ENCODE data around the gene FAM227A. TPM values are rescaled to one million over a fixed set of nuclear protein-coding genes. Genes with fewer than 3 reads are reported as not detected.

The FAM227A gene
- total and polyA plus RNA-seq, 2 donors (not counting 3 experiments of a cell fraction or from before 2014, with no cell fraction given) = 0.58 to 1.9 TPM

- no peak overlapping the region for H3K4me3 ChIP-seq (replicated peaks in 1 of 3; ENCODE audit: insufficient read depth in 1 of 3, low read depth in 1 of 3, low read length in 3 of 3)
- no peaks in the 10 kb centered on the region for H3K27me3 ChIP-seq (ENCODE audit: control insufficient read depth in 2 of 2, insufficient read depth in 2 of 2, low read length in 2 of 2)
- BruUV-seq (replicated peaks) = no TSS peak
- no peak overlapping the region for H2AFZ ChIP-seq (ENCODE audit: low read depth, low read length)
- H3K9me1 ChIP-seq (replicated peaks; ENCODE audit: control insufficient read depth, extremely low read depth, insufficient read depth, low read length) = no peaks in the 10 kb centered on the region
- H3K4me2 ChIP-seq (ENCODE audit: insufficient read depth, low read length) = no peak overlapping the region
- TF ChIP-seq JUN (IDR thresholded peaks at IDR 0.05; ENCODE audit: borderline replicate concordance, insufficient read depth, insufficient read length, low read depth) (no peak), EZH2 (IDR thresholded peaks at IDR 0.05; ENCODE audit: borderline replicate concordance, low read depth, low read length, severe bottlenecking) (no peak), FOS (IDR thresholded peaks at IDR 0.05; ENCODE audit: borderline replicate concordance, insufficient read depth, low read length) (no peak), CTCF (IDR thresholded peaks at IDR 0.05; ENCODE audit: extremely low read depth in 1 of 2, insufficient read depth in 1 of 2, low read depth in 1 of 2, low read length in 2 of 2) (no peak)
- no peaks in the 10 kb centered on the region for H3K36me3 ChIP-seq (ENCODE audit: control insufficient read depth in 2 of 2, extremely low read depth in 1 of 2, insufficient read depth in 2 of 2, low read length in 2 of 2)
- H4K20me1 ChIP-seq (replicated peaks; ENCODE audit: control insufficient read depth, extremely low read depth, insufficient read depth, low read length) = no peaks in the 10 kb centered on the region
- FAIRE-seq (no peak), DNase-seq (ENCODE audit: low read depth, low spot score) (no peak)
- peaks cover 2% of the 10 kb centered on the region for H3K4me1 ChIP-seq (ENCODE audit: control insufficient read depth, extremely low read depth, insufficient read depth, low read length)
- no peaks in the 10 kb centered on the region for H3K9me3 ChIP-seq (replicated peaks; ENCODE audit: control insufficient read depth, insufficient read depth, low read length)
- no peaks in the 10 kb centered on the region for H3K79me2 ChIP-seq (ENCODE audit: control insufficient read depth, insufficient read depth, low read length)
- dilution Hi-C loops (cut with MboI; ENCODE audit: extremely low pct_ligation_motif_present, low sequenced_read_pairs) (no loop called here), intact Hi-C loops (cut with micrococcal nuclease) (no loop called here)
- ChIA-PET POLR2A (no interaction called here), CTCF (no interaction called here)
- no peak overlapping the region for H3K27ac ChIP-seq (ENCODE audit: insufficient read depth, low read depth, low read length)
- no peak overlapping the region for H3K9ac ChIP-seq (replicated peaks; ENCODE audit: extremely low read depth, insufficient read depth, low read length)
Observed at GRCh38 chr22:38611559-38611958, 44.6 kb downstream of the FAM227A start.

- no peaks in the 10 kb centered on the region for H3K9me3 ChIP-seq (replicated peaks; ENCODE audit: control insufficient read depth, insufficient read depth, low read length)
- H4K20me1 ChIP-seq (replicated peaks; ENCODE audit: control insufficient read depth, extremely low read depth, insufficient read depth, low read length) = no peaks in the 10 kb centered on the region
- TF ChIP-seq CTCF (IDR thresholded peaks at IDR 0.05; ENCODE audit: extremely low read depth in 1 of 2, insufficient read depth in 1 of 2, low read depth in 1 of 2, low read length in 2 of 2) (no peak), GATA2 (IDR thresholded peaks at IDR 0.05; ENCODE audit: insufficient read depth, insufficient read length, low read depth, low read length) (no peak), MYC (IDR thresholded peaks at IDR 0.05; ENCODE audit: low read depth, low read length) (no peak), POLR2AphosphoS5 (IDR thresholded peaks at IDR 0.05; ENCODE audit: insufficient read depth, low read depth, low read length) (no peak), FOS (IDR thresholded peaks at IDR 0.05; ENCODE audit: borderline replicate concordance, insufficient read depth, low read length) (no peak), POLR2A (IDR thresholded peaks at IDR 0.05; ENCODE audit: low read depth, low read length) (no peak), MAX (IDR thresholded peaks at IDR 0.05; ENCODE audit: insufficient read depth, insufficient read length) (no peak), EZH2 (IDR thresholded peaks at IDR 0.05; ENCODE audit: borderline replicate concordance, low read depth, low read length, severe bottlenecking) (no peak), JUN (IDR thresholded peaks at IDR 0.05; ENCODE audit: borderline replicate concordance, insufficient read depth, insufficient read length, low read depth) (no peak)
- H3K9ac ChIP-seq (replicated peaks; ENCODE audit: extremely low read depth, insufficient read depth, low read length) = no peak overlapping the region
- no peak for DNase-seq (ENCODE audit: low read depth, low spot score)
- H3K9me1 ChIP-seq (replicated peaks; ENCODE audit: control insufficient read depth, extremely low read depth, insufficient read depth, low read length) = no peaks in the 10 kb centered on the region
- no peak overlapping the region for H3K4me3 ChIP-seq (replicated peaks in 1 of 3; ENCODE audit: insufficient read depth in 1 of 3, low read depth in 1 of 3, low read length in 3 of 3)
- dilution Hi-C loops (cut with MboI; ENCODE audit: extremely low pct_ligation_motif_present, low sequenced_read_pairs) = no loop called here
- no peak overlapping the region for H2AFZ ChIP-seq (ENCODE audit: low read depth, low read length)
- H3K79me2 ChIP-seq (ENCODE audit: control insufficient read depth, insufficient read depth, low read length) = no peaks in the 10 kb centered on the region
- H3K27ac ChIP-seq (ENCODE audit: insufficient read depth, low read depth, low read length) = no peak overlapping the region
- H3K4me1 ChIP-seq (ENCODE audit: control insufficient read depth, extremely low read depth, insufficient read depth, low read length) = peaks cover 3% of the 10 kb centered on the region
- H3K4me2 ChIP-seq (ENCODE audit: insufficient read depth, low read length) = no peak overlapping the region
- no peaks in the 10 kb centered on the region for H3K36me3 ChIP-seq (ENCODE audit: control insufficient read depth in 2 of 2, extremely low read depth in 1 of 2, insufficient read depth in 2 of 2, low read length in 2 of 2)
- BruUV-seq (replicated peaks) = no TSS peak
- CTCF ChIA-PET = no interaction called here
- no peaks in the 10 kb centered on the region for H3K27me3 ChIP-seq (ENCODE audit: control insufficient read depth in 2 of 2, insufficient read depth in 2 of 2, low read length in 2 of 2)
- FAIRE-seq = no peak
- intact Hi-C loops (cut with micrococcal nuclease) = no loop called here
- POLR2A ChIA-PET = no interaction called here
Observed at GRCh38 chr22:38610234-38610633, 46.0 kb downstream of the FAM227A start.

Measured in endothelial cell of umbilical vein (primary cell).